Non-pigmented ciliary epithelial cell (primary cell): ENCODE measurements around the gene PLEKHH3.
"Not testable (repeated sequence)": the region's sequence is repeated elsewhere in the genome, so short reads cannot be mapped to it uniquely, and the experiment has no call there.

Source experiments
- DNase-seq: peaks from one replicate; pipeline ENCODE4 v3.0.0-alpha.2; 2010; ENCODE audit warnings: low read depth

Gene PLEKHH3

GRCh38 chr17:42629411-42630009, 47.3 kb downstream of the PLEKHH3 start:
- no peak for DNase-seq

GRCh38 chr17:42627032-42627764, 49.6 kb downstream of the PLEKHH3 start:
- DNase-seq: not testable (repeated sequence)

GRCh38 chr17:42623732-42624596, 52.8 kb downstream of the PLEKHH3 start:
- no peak for DNase-seq

GRCh38 chr17:42623271-42623670, 53.5 kb downstream of the PLEKHH3 start:
- no peak for DNase-seq

- DNase-seq: not testable (repeated sequence)
Measured at GRCh38 chr17:42621987-42622386, 54.8 kb downstream of the PLEKHH3 start.

GRCh38 chr17:42618442-42619150, 58.2 kb downstream of the PLEKHH3 start:
- no peak for DNase-seq

- DNase-seq: no peak
Measured at GRCh38 chr17:42617956-42618431, 58.8 kb downstream of the PLEKHH3 start.
